Fibroblast of mammary gland (primary cell): ENCODE results near the gene D2HGDH.
A peak's percentile ranks its signal among the peaks of the same experiment; 100 is the strongest.

ENCODE experiments used
- DNase-seq: peaks from one replicate; pipeline ENCODE4 v3.0.0-alpha.2; 2010; ENCODE audit warnings: low read depth
- H3K4me3 ChIP-seq: 2 replicates; pipeline ENCODE4 v1.5.1; 2011; ENCODE audit warnings: low read depth, mild to moderate bottlenecking, low read length, moderate library complexity; ENCODE audit not compliant: control insufficient read depth
- TF ChIP-seq, protein P1 (sequence below): conservative IDR thresholded peaks from 2 replicates; pipeline ENCODE4 v1.5.1; 2011; ENCODE audit warnings: low read depth, low read length, inconsistent platforms; ENCODE audit not compliant: control insufficient read depth, insufficient read depth

Gene D2HGDH

DNA sequence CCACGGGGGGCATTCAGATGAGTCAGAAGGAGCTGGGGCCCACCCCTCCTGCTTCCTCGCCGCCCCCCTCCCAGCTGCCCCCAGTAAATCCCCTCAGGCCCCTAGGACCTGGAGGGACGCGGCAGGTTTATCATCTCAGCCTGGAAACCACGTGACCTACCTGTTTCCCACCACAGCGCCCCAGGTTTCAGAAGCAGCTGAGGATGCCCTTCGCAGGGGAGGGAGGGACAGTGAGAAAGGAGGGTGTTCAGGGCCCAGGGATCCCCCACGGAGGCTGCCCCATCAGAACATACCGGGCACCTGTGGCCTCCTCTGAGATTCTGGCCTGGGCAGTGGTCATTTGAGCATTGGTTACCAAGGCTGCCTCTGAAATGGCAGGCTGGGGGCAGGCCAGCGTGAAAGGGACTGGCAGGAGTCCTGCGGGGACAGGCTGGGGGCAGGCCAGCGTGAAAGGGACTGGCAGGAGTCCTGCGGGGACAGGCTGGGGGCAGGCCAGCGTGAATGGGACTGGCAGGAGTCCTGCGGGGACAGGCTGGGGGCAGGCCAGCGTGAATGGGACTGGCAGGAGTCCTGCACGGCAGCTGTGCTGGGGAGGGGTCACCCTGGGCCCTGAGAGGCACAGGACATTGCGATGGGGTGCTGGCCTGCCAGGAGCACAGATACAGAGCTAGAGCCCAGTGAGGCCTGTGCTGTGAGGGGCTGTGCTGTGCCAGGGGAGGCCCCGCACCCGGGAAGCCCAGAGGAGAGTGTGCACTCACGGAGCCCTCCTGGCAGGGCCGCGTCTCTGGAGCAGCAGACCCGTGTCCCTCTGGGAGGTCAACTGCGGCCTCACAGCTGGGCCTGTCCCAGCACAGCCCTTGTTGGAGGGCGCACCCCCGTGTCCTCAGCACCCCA, 76.1 kb downstream of the D2HGDH start:
- TF ChIP-seq, protein P1, sequence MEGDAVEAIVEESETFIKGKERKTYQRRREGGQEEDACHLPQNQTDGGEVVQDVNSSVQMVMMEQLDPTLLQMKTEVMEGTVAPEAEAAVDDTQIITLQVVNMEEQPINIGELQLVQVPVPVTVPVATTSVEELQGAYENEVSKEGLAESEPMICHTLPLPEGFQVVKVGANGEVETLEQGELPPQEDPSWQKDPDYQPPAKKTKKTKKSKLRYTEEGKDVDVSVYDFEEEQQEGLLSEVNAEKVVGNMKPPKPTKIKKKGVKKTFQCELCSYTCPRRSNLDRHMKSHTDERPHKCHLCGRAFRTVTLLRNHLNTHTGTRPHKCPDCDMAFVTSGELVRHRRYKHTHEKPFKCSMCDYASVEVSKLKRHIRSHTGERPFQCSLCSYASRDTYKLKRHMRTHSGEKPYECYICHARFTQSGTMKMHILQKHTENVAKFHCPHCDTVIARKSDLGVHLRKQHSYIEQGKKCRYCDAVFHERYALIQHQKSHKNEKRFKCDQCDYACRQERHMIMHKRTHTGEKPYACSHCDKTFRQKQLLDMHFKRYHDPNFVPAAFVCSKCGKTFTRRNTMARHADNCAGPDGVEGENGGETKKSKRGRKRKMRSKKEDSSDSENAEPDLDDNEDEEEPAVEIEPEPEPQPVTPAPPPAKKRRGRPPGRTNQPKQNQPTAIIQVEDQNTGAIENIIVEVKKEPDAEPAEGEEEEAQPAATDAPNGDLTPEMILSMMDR = no peak
- DNase-seq = no peak

DNA sequence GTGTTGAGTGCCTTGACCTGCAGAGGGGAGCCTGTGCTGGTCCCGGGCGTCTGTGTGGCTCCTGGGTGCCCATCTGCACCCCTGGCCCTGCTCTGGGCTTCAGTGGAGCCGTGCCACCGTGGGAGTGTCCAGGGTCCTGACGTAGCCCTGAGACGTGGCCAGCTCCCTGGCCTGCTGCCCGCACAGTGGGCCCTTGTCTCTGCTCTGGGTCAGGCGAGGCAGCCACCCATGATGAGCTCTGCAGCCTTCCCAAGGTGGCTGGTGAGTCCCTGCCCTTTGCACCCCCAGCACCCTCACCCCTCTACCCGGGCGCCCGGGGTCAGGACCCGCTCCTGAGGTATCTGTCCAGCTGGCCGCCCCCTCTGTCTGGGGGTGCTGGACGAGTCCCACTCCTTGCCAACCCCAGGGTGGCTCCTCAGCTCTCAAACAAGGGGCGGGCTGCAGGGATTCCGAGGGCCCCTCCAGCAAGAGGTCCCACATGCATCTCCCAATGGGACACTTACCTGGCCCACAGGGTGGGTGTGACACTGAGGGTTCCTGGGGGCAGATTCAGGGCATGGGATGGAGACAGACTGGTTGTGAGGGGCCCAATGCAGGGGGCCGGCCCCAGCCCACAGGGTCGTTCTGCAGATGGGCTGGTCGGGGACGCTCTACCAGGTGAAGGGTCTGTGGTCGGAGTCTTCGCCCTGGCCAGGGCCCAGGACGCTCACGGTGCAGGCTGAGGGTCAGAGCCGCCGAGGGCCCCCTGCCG, 76.9 kb downstream of the D2HGDH start:
- TF ChIP-seq, protein P1 = no peak
- H3K4me3 ChIP-seq = no peak overlapping the region
- no peak for DNase-seq

More for the DNA sequence above, 76.1 kb downstream of the D2HGDH start:
- H3K4me3 ChIP-seq = no peak overlapping the region

DNA sequence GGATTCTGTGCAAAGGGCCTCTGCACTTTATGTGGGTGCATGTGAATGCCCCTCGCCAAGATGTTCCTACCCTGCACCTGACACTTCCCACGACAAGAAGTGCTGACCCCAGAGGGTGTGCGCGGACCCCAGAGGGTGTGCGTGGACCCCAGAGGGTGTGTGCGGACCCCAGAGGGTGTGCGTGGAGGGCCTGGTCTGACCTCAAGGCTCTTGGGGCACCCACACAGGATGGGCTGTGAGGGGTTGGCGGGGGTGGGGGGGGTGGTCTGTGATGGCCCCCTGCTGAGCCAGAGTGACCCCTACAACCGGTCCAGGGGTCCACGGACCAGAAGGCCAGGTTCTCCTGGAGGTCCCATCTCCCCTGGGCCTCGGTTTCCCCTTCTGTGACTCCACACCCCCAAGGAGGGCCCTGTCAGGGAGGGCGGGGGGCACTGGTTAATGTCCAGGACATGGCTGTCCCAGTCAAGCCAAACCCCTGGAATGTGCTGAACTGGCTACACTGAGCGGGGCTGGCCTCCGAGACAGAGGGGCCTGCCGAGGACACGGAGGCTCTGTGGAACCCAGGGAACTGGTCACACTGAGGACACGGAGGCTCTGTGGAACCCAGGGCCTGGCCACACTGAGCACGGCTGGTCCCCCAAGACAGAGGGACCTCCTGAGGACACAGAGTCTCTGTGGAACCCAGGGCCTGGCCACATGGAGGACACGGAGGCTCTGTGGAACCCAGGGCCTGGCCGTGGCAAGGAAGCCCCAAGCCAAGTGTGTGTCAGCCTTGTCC, 77.7 kb downstream of the D2HGDH start:
- DNase-seq = no peak
- H3K4me3 ChIP-seq = no peak overlapping the region
- TF ChIP-seq, protein P1 = no peak

DNA sequence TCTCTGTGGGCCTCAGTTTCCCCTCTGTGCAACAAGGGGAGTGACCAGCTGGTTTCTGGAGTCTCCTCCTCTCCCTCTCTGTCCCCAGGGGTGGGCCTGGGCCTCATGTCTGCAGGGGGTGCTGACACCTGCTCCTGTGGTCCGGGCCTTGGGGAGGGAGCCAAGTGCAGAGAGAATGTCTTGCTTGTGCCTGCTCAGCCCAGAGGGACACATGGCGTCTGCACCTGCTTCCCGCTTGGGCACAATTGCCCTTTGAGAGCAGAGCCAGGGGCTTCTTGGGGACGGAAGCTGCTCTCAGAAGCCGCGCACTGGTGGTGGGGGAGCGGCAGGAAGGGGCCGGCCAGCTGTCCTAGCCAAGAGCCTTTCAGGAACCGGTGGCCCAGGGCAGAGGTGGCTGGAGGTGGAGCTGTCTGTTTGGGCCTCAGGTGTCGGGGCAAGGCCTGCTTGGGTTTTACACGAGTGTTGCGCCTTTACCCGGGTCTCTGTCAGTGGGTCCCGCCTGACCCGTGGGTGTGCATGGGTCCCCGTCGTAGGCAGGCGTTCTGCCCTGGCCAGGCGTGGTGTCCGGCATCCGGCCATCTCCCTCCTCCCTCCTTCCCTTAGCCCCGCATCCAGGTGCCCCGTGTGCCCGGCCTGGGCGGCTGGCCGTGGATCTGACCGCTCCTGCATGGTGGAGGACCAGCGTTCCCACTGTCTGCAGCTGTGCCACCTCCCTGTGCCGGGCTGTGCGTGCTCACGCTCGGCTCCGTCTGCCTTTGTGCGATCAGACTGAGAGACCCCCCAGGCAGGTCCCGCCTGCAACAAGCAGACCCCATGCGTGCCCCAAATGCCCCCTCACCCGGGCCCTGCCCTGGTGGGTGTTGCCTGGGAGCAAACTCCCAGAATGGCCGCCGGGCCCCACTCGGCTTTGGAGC, 78.6 kb downstream of the D2HGDH start:
- TF ChIP-seq, protein P1 = no peak
- no peak for DNase-seq

DNA sequence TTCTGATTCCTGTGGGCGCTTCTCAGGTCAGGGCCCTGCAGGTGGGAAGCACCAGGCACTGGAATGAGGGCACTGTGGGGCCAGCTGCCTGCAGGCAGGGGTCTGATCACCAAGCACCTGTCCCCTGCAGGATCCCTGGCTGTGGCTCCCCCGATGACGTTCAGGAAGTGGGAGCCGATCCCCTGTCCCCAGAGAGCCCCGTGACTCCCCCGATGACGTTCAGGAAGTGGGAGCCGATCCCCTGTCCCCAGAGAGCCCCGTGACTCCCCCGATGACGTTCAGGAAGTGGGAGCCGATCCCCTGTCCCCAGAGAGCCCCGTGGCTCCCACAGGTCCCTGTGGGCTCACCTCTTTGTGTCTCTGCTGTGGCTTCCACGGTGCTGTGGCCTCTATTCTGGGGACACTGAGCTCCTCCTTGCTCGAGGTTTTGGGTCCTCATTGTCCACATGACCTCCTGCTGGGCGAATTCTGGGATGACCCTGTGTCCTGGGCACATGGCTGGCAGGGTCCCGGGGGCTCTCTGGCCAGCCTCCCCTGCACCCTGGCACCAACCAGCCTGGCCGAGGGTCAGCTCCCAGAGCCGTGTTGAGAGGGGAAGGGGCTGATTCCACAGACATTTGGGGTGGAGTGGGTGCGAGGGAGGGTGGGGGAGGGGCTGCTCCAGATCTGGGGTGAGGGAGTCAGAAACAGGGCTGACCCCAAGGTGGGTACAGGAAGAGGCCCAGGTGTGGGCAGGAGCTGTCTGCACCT, 79.4 kb downstream of the D2HGDH start:
- DNase-seq = peak; percentile 8
- no peak overlapping the region for H3K4me3 ChIP-seq
- TF ChIP-seq, protein P1 = no peak

More for the DNA sequence above, 78.6 kb downstream of the D2HGDH start:
- no peak overlapping the region for H3K4me3 ChIP-seq
